SK-N-SH treated with all-trans-retinoic acid at 6 μM for 48 hours (cell line): Measurements from ENCODE around the gene TAAR9.

ENCODE experiments used
- ATAC-seq: fragments of 200-7000 bp; cut with Tn5 transposase; 3 replicates; pipeline ENCODE4 v1.9.1; 2020; ENCODE audit warnings: mild to moderate bottlenecking, moderate library complexity
- ARNTL ChIP-seq: fragments of 450-650 bp; formaldehyde crosslinking; IDR thresholded peaks from 2 replicates; pipeline ENCODE4 v1.5.0; 2020; ENCODE audit warnings: low read depth, mild to moderate bottlenecking, moderate library complexity, borderline replicate concordance
- CREB5 ChIP-seq: fragments of 250-450 bp; sonication (Bioruptor Pico); IDR thresholded peaks from 2 replicates; pipeline ENCODE4 v1.5.1; 2020; ENCODE audit warnings: low read depth, mild to moderate bottlenecking, moderate library complexity
- CSRNP3 ChIP-seq: fragments of 250-450 bp; sonication (Bioruptor Pico); IDR thresholded peaks from 2 replicates; pipeline ENCODE4 v1.5.1; 2021; ENCODE audit warnings: mild to moderate bottlenecking, moderate library complexity
- ESRRG ChIP-seq: fragments of 250-450 bp; sonication (Bioruptor Pico); IDR thresholded peaks from 2 replicates; pipeline ENCODE4 v1.6.1; 2021; ENCODE audit warnings: mild to moderate bottlenecking
- GLIS3 ChIP-seq: fragments of 250-450 bp; sonication (Bioruptor Pico); IDR thresholded peaks from 2 replicates; pipeline ENCODE4 v1.5.0; 2020; ENCODE audit warnings: mild to moderate bottlenecking, moderate library complexity
- OSR1 ChIP-seq: fragments of 250-450 bp; sonication (Bioruptor Pico); IDR thresholded peaks from 2 replicates; pipeline ENCODE4 v1.8.0; 2022; ENCODE audit warnings: moderate library complexity, mild to moderate bottlenecking, inconsistent platforms
- PATZ1 ChIP-seq: fragments of 250-450 bp; sonication (Bioruptor Pico); IDR thresholded peaks from 2 replicates; pipeline ENCODE4 v1.8.0; 2020; ENCODE audit warnings: mild to moderate bottlenecking, moderate library complexity, borderline replicate concordance
- RARB ChIP-seq: fragments of 250-450 bp; sonication (Bioruptor Pico); IDR thresholded peaks from 2 replicates; pipeline ENCODE4 v1.8.0; 2021; ENCODE audit warnings: mild to moderate bottlenecking, moderate library complexity
- SNAI2 ChIP-seq: fragments of 250-450 bp; sonication (Bioruptor Pico); IDR thresholded peaks from 2 replicates; pipeline ENCODE4 v1.5.0; 2020; ENCODE audit warnings: mild to moderate bottlenecking, moderate library complexity
- TCF4 ChIP-seq: fragments of 250-450 bp; sonication (Bioruptor Pico); IDR thresholded peaks from 2 replicates; pipeline ENCODE4 v1.8.0; 2021; ENCODE audit warnings: mild to moderate bottlenecking, moderate library complexity, borderline replicate concordance
- TSHZ2 ChIP-seq: fragments of 250-450 bp; sonication (Bioruptor Pico); IDR thresholded peaks from 2 replicates; pipeline ENCODE4 v1.5.0; 2020; ENCODE audit warnings: mild to moderate bottlenecking, moderate library complexity
- ZC3H10 ChIP-seq: fragments of 250-450 bp; sonication (Bioruptor Pico); IDR thresholded peaks from 2 replicates; pipeline ENCODE4 v1.5.1; 2021; ENCODE audit warnings: mild to moderate bottlenecking, moderate library complexity
- ZFP3 ChIP-seq: fragments of 250-450 bp; sonication (Bioruptor Pico); IDR thresholded peaks from 2 replicates; pipeline ENCODE4 v1.5.0; 2020; ENCODE audit warnings: mild to moderate bottlenecking, moderate library complexity
- ZFP30 ChIP-seq: fragments of 450-650 bp; formaldehyde crosslinking; IDR thresholded peaks from 2 replicates; pipeline ENCODE4 v1.5.0; 2022; ENCODE audit warnings: mild to moderate bottlenecking, moderate library complexity
- ZNF565 ChIP-seq: fragments of 450-650 bp; formaldehyde crosslinking; conservative IDR thresholded peaks from 2 replicates; pipeline ENCODE4 v1.5.0; 2020; ENCODE audit warnings: low read depth, mild to moderate bottlenecking, moderate library complexity
- ZNF8 ChIP-seq: fragments of 450-650 bp; formaldehyde crosslinking; IDR thresholded peaks from 2 replicates; pipeline ENCODE4 v1.5.0; 2020; ENCODE audit warnings: mild to moderate bottlenecking, moderate library complexity

TAAR9 gene

GRCh38 chr6:132587424-132587823 lies 49.3 kb downstream of the TAAR9 start:
- TF ChIP-seq ZC3H10 (CRISPR knock-in tag) (no peak), TCF4 (CRISPR knock-in tag) (no peak), TSHZ2 (CRISPR knock-in tag) (no peak), GLIS3 (CRISPR knock-in tag) (no peak), ARNTL (CRISPR knock-in tag) (no peak), ZFP3 (CRISPR knock-in tag) (no peak), PATZ1 (CRISPR knock-in tag) (no peak), OSR1 (CRISPR knock-in tag) (no peak), SNAI2 (CRISPR knock-in tag) (no peak), ZNF565 (CRISPR knock-in tag) (no peak), CREB5 (CRISPR knock-in tag) (no peak), CSRNP3 (CRISPR knock-in tag) (no peak), RARB (CRISPR knock-in tag) (no peak), ESRRG (CRISPR knock-in tag) (no peak), ZNF8 (CRISPR knock-in tag) (no peak), ZFP30 (no peak)
- no peak for ATAC-seq
